D721Med (cell line): ENCODE measurements around the gene RNGTT.

ENCODE experiments used
- DNase-seq: peaks from one replicate; pipeline ENCODE4 v3.0.0; 2011; ENCODE audit warnings: low spot score; ENCODE audit not compliant: insufficient read length
- FAIRE-seq: peaks from 2 replicates; lab custom pipeline; 2011; peaks lifted over from hg19 to GRCh38; lab: Jason Lieb, UNC
- CTCF ChIP-seq: IDR thresholded peaks from 2 replicates; pipeline ENCODE4 v1.5.1; 2012; ENCODE audit warnings: mild to moderate bottlenecking, control low read depth; ENCODE audit not compliant: insufficient read depth; ENCODE audit errors: missing control alignments

Gene RNGTT

GRCh38 chr6:88650979-88651378 lies 312.4 kb downstream of the RNGTT start:
- TF ChIP-seq CTCF: no peak
- DNase-seq (no peak), FAIRE-seq (no peak)

GRCh38 chr6:88650029-88650619 lies 313.3 kb downstream of the RNGTT start:
- no peak for FAIRE-seq

GRCh38 chr6:88641178-88641903 lies 322.1 kb downstream of the RNGTT start:
- FAIRE-seq (no peak), DNase-seq (no peak)
- no peak for TF ChIP-seq CTCF

More at GRCh38 chr6:88650029-88650619, 313.3 kb downstream of the RNGTT start:
- no peak for DNase-seq
- no peak for TF ChIP-seq CTCF

GRCh38 chr6:88637761-88638545 lies 325.5 kb downstream of the RNGTT start:
- DNase-seq: no peak
- FAIRE-seq: no peak
- no peak for TF ChIP-seq CTCF

- DNase-seq: no peak
- FAIRE-seq: no peak
- no peak for TF ChIP-seq CTCF
These were observed 326.5 kb downstream of the RNGTT start for GRCh38 chr6:88636871-88637270.

GRCh38 chr6:88633782-88634181 lies 329.6 kb downstream of the RNGTT start:
- FAIRE-seq (no peak), DNase-seq (no peak)
- no peak for TF ChIP-seq CTCF
